HG03280 (cell line): ENCODE results near the gene ATP10B.
A peak's percentile ranks its signal among the peaks of the same experiment; 100 is the strongest.
"Not testable (repeated sequence)": the region's sequence is repeated elsewhere in the genome, so short reads cannot be mapped to it uniquely, and the experiment has no call there.

Experiments
- ATAC-seq: cut with Tn5 transposase; IDR thresholded peaks from one replicate; pipeline ENCODE4 v1.9.1; 2021; ENCODE audit warnings: mild to moderate bottlenecking, moderate library complexity; ENCODE audit not compliant: unreplicated experiment

Gene ATP10B, protein sequence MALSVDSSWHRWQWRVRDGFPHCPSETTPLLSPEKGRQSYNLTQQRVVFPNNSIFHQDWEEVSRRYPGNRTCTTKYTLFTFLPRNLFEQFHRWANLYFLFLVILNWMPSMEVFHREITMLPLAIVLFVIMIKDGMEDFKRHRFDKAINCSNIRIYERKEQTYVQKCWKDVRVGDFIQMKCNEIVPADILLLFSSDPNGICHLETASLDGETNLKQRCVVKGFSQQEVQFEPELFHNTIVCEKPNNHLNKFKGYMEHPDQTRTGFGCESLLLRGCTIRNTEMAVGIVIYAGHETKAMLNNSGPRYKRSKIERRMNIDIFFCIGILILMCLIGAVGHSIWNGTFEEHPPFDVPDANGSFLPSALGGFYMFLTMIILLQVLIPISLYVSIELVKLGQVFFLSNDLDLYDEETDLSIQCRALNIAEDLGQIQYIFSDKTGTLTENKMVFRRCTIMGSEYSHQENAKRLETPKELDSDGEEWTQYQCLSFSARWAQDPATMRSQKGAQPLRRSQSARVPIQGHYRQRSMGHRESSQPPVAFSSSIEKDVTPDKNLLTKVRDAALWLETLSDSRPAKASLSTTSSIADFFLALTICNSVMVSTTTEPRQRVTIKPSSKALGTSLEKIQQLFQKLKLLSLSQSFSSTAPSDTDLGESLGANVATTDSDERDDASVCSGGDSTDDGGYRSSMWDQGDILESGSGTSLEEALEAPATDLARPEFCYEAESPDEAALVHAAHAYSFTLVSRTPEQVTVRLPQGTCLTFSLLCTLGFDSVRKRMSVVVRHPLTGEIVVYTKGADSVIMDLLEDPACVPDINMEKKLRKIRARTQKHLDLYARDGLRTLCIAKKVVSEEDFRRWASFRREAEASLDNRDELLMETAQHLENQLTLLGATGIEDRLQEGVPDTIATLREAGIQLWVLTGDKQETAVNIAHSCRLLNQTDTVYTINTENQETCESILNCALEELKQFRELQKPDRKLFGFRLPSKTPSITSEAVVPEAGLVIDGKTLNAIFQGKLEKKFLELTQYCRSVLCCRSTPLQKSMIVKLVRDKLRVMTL (N-terminal part only)

DNA sequence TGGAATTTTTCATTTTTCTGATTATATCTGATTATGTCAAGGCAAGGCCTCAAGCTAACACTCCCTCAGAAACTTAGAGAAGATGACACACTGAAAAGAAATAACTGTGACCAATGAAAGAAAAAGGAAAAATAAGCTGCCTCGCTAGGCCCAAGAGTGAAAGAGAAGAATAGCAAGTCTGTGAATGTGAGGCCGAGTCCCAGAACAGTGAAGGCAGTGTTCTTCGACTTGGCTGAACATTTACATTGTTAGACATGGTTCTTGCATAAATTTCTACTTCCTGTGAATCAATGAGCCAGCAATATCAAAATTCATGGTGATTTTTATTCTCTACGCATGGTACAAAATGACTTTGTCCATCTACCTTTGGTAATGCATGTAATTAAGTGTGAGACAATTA, at the start of gene ATP10B:
Gene ATP10B (minus strand): TSS at position 163 of the 400 bp plus-strand sequence. CDS start 164,137 bp downstream, outside the sequence.
- ATAC-seq = no peak

DNA sequence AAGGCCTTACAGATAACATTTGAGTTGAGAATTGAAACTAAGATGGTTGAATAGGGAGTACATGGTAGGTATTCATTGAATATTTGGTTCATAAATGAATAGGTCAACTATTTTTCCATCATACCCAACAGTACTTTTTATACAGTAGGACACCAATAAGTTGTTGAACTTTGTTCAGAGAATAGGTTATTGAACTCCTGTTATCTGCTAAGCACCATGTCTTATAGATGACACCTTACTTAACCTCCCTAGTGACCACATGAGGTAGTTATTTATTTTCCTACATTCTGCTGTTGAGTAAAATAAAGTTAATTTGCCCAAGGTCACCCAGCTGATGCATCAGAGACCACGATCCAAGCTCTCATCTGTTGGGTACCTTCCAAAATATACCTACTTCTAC, 49.6 kb upstream of the ATP10B start:
- no peak for ATAC-seq

DNA sequence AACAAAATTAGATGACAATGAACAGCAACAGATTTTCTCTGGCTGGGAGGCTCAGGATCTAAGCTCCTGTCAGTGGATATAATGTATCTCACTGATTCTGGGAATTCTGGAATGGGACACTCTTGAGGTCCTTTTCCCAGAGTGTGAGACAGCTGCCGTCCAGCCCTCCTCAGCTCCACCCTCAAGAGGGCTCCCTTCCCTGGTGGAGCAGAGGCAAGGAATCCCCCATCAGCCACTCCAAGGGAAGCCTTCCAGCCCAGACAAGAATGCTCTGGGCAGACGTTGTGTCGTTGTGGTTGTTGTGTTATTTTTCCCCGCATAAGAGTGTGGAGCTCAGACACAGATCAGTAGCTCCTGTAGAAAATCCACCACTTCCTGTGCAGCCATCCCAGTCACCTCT, 47.7 kb upstream of the ATP10B start:
- no peak for ATAC-seq

DNA sequence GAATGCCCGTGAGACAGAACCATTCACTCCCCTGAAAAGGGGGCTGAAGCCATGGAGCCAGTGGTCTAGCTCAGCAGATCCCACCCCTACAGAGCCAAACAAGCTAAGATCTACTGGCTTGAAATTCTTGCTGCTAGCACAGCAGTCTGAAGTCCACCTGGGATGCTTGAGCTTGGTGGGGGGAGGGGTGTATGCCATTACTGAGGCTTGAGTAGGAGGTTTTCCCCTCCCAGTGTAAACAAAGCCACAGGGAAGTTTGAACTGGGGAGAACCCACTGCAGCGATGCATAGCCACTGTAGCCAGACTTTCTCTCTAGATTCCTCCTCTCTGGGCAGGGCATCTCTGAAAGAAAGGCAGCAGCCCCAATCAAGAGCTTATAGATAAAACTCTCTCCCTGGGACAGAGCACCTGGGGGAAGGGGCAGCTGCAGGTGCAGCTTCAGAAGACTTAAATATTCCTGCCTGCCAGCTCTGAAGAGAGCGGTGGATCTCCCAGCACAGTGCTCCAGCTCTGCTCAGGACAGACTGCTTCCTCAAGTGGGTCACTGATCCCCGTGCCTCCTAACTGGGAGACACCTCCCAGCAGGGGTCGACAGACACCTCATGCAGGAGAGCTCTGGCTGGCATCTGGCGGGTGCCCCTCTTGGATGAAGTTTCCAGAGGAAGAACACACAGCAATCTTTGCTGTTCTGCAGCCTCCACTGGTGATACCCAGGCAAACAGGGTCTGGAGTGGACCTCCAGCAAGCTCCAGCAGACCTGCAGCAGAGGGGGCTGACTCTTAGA, 41.4 kb upstream of the ATP10B start:
- ATAC-seq = not testable (repeated sequence)

DNA sequence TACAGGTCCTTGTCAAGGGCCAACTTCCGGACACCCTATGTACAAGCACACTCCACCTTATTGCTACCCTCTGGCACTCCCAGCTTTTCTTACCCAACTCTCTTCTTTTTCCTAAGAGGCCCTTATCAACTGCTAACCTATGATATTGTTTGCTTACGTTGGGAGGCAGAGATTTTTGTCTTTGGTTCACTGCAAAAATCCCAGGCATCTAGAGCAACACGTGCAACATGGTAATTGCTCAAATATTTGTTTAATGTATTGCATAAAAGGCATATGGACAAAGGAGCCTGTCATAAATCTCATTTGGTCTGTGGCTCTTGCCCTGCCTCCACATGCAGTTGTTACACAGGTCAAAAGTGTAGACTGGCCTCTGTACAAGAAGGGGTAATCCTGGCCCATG, 35.8 kb upstream of the ATP10B start:
- ATAC-seq = no peak

DNA sequence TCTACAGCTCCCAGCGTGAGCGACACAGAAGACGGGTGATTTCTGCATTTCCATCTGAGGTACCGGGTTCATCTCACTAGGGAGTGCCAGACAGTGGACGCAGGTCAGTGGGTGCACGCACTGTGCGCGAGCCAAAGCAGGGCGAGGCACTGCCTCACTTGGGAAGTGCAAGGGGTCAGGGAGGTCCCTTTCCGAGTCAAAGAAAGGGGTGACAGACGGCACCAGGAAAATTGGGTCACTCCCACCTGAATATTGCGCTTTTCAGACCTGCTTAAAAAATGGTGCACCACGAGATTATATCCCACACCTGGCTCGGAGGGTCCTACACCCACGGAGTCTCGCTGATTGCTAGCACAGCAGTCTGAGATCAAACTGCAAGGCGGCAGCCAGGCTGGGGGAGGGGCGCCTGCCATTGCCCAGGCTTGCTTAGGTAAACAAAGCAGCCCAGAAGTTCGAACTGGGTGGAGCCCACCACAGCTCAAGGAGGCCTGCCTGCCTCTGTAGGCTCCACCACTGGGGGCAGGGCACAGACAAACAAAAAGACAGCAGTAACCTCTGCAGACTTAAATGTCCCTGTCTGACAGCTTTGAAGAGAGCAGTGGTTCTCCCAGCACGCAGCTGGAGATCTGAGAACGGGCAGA, 21.7 kb upstream of the ATP10B start:
- not testable (repeated sequence) for ATAC-seq

DNA sequence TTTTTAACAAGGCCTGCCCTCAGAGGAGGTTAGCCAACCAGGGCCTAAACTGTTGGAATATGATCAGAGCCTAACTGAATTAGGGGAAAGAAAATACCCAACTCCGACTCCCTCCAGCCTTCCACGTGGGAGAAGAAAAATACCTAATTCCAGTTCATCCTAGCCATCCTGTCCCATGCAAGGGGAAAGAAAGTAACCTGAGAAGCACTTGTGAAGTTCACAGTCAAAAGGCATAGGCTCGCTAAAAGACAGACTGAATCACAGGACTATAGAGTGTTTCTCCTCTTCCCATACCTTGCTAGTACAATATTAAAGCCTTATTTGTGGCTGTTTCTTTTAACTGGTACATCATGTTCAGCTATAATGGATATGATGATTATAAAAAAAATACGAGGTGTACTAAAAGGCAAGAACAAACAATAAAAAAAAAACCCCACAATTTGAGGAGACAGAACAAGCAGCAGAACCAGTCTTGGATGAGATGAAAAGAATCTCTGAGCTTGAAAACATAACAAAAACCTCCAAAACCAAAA, 18.0 kb upstream of the ATP10B start:
- no peak for ATAC-seq

DNA sequence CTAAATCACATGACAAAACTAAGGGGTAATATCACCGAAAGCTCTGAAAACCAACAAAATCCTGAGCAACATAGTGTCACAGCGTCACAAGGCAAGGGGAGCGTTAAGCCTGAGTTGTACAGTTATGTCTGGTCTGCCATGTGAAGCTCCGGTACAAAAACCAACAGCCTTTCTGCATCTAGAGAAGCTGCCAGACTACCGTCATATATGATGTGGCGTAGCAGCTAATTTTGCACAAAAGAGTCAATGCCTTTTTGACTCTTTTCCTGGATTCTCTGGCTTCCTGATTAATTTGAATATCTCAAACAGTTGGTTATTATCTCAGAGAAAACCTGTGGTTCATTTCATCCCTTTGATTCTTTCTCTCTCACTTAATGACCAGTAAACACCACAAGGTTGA, 16.0 kb upstream of the ATP10B start:
- ATAC-seq = no peak

DNA sequence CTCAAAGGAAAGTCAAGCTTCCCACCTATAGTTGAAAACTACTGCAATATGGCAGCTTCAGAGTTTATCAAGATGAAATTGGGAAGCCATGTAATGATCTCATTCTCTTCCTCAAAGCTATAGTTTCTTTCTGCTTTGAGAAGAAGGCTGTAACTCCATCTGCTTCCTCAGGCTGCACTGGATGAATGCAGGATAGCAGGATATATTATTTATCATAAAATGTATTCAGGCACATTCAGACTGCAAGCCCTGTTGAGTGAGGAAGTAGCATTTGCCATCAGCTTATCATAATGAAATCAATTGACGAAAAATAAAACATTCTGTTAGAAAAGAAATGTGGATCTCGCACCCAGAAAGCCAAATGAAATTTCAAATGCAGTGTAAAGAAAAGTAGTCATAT, 560 bp downstream of the ATP10B start:
- ATAC-seq = no peak

DNA sequence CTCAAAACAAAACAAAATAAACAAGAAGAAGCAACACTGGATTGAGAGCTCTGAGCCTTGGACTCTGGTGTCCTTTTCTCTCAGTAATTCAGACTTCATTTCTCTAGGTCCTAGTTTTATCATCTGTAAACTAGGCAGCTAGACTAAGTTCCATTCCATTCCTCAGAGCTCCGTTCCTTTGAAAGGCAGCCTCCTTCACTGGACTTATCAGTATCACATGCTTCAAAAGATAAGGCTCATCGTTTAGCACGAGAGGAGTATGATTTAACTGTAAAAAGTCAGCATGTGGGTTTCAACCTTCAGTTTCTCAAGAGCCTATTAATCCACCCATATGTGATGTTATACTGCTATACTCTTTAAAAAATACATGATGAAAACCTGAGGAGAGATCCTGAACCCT, 1.6 kb downstream of the ATP10B start:
- no peak for ATAC-seq

DNA sequence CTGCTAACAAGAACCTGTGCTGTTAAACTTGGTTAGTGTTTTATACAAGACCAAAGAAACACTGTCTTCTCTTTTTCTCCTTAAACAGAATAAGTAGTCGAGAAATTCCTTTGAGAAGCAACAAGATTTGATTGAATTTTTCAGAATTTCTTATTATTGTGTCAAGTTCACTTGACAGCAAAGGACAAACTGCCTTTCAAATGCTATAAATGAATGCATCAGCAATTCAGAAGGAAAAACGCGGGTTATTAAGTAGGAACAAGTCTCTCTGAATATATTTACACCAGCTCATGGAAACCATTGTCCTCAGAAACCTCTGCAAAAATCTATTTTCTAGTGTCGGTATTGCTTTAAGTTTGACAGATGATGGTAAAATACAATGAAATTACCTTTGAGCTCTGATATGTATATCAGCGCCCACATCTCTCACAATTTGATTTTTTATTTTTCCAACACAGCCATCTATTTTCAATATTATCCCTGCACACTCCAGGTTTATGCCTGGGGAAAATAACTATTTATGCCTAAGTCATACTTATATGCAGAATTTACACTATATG, 4.4 kb downstream of the ATP10B start:
- no peak for ATAC-seq

DNA sequence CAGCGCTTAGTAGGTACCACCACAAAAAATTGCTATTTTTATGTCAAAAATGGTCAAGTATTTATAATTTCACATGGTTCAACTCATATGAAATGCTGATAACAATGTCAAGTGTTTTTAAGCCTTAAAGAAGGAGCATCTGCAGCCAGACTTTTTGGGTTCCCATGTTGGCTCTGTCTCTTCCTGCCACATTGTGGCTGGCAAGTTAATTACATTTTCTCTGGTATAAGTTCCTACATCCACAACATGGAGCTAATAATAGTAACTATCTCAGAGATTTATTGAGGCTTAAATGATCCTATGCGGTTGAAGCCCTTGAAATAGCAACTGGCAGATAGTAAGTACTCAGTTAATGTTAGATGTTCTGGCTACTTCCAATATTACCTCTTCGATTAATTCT, 5.4 kb downstream of the ATP10B start:
- ATAC-seq = no peak

DNA sequence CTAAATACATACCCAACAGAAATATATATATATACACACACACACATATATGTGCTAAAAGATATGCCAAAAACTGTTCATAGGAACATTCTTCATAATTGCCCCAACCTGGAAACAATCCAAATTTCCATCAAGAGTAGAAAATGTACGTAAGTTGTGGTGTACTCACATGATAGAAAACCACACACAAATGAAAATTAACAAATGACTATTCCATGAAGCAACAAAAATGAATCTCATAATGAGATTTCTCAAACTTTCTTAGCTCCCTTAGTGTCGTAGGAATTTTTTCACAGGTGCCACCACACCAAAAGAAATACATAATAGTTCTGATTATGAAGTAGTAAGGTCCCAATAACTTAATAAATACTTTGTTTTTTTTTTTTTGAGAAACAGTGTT, 7.8 kb downstream of the ATP10B start:
- ATAC-seq = no peak

DNA sequence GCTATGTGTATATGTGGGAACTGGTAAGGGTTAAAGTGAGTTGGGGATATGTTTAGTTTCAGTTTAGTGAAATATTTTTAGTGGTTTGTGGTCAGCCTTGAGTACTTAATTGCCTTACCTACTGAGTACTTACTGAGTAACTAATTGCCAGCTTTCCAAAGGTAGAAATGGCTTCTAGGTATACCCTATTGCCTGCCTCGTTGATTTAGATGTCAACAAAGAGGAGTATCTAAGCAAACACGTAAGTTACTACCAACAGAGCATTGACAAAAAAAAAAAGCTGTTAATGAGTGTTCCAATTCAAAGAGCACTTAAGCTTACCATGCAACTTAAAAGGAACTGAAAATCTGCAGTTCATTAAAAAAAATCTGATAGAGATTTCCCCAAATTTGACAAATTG, 8.8 kb downstream of the ATP10B start:
- ATAC-seq = peak; percentile 87

DNA sequence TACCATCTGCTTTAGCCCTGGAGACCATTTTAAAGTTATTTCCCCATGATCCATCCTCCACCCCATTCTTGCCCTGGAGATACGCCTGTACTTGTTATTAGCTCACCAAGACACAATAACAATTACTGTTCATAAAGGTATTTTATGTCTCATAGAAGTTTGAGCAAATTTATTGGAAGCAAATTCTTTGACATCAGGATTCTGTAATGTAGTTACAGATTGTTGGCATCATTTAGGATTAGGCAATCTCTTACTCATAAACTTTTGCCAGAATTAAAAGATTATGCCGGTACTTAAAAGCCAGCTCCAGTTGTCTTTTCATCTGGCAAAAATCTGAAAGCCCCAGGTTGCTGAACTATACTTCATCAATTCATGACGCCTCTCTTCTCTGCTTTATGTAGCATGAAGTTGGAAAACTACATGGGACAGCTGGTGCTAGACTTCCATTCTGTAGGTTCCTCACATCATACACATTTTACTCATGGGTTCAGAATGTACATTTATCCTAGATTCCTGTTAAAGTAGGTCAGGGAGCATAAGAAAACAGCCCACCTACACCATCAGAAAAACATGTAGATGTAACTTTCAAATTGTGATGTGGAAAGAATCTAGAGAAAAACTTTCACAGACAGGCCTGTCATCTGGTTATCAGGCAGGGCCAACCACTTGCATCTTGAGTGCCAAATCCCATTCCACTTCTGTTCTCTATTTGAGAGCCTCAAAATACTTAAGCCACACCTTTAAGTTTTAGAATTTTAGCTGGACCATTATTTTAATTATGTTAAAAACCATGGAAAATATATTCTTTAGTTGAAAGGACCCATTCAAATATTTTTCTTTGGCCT, 14.0 kb downstream of the ATP10B start:
- no peak for ATAC-seq

DNA sequence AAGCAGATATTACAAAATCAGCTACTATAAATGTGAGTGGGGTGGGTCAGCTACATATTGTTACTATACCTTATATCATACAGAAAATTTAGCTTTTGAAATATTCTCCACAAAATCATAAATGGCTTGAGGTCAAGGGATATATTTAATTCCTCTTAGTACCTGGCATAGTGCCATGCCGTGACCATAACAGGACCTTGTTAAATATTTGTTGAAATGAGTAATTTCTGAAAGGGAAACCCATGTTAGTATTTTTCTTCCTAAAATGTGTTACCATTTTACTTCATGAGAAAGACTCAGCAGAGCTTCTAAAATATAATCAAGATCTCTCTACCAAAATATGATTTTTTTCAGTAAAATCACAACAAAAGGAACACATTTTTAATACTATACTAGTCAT, 14.8 kb downstream of the ATP10B start:
- no peak for ATAC-seq

DNA sequence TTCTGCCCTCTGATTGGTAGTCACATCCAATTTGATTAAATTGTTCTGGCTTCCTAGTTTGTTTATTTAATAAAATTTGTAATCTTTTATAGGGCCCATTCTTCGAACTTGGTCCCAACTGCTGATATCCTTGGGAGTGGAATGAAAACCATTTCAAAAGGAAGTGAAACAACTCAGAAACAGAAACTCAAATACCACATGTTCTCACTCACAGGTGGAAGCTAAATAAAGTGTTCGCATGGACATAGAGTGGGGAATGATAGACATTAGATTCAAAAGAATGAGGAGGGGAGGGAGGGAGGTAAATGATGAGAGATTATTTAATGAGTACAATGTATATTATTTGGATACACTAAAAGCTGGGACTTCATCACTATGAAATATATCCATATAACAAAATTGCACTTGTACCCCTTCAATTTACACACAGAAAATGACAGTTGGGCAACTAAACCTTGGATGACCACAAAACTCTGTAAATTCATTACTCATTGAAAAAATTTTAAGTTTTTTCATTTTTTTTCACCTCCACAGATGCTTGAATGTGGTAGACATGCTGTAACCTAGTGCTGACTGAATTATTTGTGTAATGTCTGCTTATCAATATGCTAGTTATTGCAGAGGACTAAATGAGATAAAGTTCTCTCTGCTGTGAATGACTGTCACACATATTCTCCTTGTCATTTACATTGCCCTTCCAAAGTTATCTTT, 16.0 kb downstream of the ATP10B start:
- no peak for ATAC-seq

DNA sequence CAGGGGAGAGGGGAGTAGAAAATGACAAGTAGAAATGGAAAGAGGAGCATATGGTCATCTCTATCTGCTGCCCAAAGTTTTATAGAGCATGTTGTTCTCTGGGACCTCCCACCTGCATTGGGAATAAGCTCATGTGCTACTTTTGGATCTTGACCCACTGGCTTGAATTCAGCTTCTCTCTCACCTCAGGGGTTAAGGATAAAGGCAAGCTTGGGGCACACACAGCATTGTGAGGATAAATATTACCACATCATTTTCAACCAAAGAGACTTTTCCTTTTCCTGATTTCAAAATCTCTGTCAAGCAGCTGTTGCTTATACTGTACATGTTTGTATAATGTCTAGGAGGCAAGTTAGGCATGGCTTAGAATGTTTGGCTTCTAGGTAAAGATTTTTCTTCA, 16.6 kb downstream of the ATP10B start:
- no peak for ATAC-seq
